GM23338 (cell line): ENCODE measurements around the gene CYP4F3. TPM values are rescaled to one million over a fixed set of nuclear protein-coding genes. Genes with fewer than 3 reads are reported as not detected.

Source experiments
- ATAC-seq: fragments of 200-7000 bp; cut with Tn5 transposase; 3 replicates; pipeline ENCODE4 v1.9.1; 2020
- DNase-seq: peaks from one replicate; pipeline ENCODE4 v3.0.0-alpha.2; 2015; ENCODE audit warnings: low spot score
- H2AFZ ChIP-seq: fragments of 200-600 bp; sonication (generic); 2 replicates; pipeline ENCODE4 v1.8.0; 2016; ENCODE audit warnings: antibody characterized with exemption, mild to moderate bottlenecking, moderate library complexity
- H3F3A ChIP-seq: fragments of 200-600 bp; sonication (generic); replicated peaks from 2 replicates; pipeline ENCODE4 v1.8.0; 2017; ENCODE audit warnings: antibody characterized with exemption, mixed run types, low read depth
- H3K27ac ChIP-seq: fragments of 200-600 bp; sonication (generic); 2 replicates; pipeline ENCODE4 v1.6.1; 2016; ENCODE audit warnings: low read depth
- H3K27me3 ChIP-seq: fragments of 200-600 bp; sonication (generic); 2 replicates; pipeline ENCODE4 v1.8.0; 2016; ENCODE audit warnings: mild to moderate bottlenecking, mixed run types, moderate library complexity; ENCODE audit not compliant: insufficient read depth
- H3K36me3 ChIP-seq: fragments of 200-600 bp; sonication (generic); 2 replicates; pipeline ENCODE4 v1.8.0; 2016; ENCODE audit warnings: mild to moderate bottlenecking; ENCODE audit not compliant: insufficient read depth
- H3K4me1 ChIP-seq: fragments of 200-600 bp; sonication (generic); 2 replicates; pipeline ENCODE4 v1.8.0; 2016; ENCODE audit warnings: mild to moderate bottlenecking, moderate library complexity; ENCODE audit not compliant: insufficient read depth
- H3K4me2 ChIP-seq: fragments of 200-600 bp; sonication (generic); 2 replicates; pipeline ENCODE4 v1.7.1; 2017; ENCODE audit warnings: mixed run types
- H3K4me3 ChIP-seq: fragments of 200-600 bp; sonication (generic); 2 replicates; pipeline ENCODE4 v1.6.1; 2016; ENCODE audit warnings: mixed run types
- H3K79me2 ChIP-seq: fragments of 200-600 bp; sonication (generic); replicated peaks from 2 replicates; pipeline ENCODE4 v1.8.0; 2017; ENCODE audit warnings: mild to moderate bottlenecking; ENCODE audit not compliant: insufficient read depth
- H3K9me2 ChIP-seq: fragments of 200-600 bp; sonication (generic); 2 replicates; pipeline ENCODE4 v1.8.0; 2017; ENCODE audit not compliant: insufficient read depth
- H4K20me1 ChIP-seq: fragments of 200-600 bp; sonication (generic); replicated peaks from 2 replicates; pipeline ENCODE4 v1.8.0; 2017; ENCODE audit warnings: mild to moderate bottlenecking; ENCODE audit not compliant: insufficient read depth
- H3K27ac Mint-ChIP-seq: 2 replicates; pipeline ENCODE4 v1.8.0; 2020; ENCODE audit warnings: inconsistent platforms, mild to moderate bottlenecking, moderate library complexity, mixed read lengths
- H3K27me3 Mint-ChIP-seq: 3 replicates; pipeline ENCODE4 v1.8.0; 2022; ENCODE audit warnings: low read depth, mild to moderate bottlenecking, moderate library complexity, mixed read lengths, inconsistent platforms; ENCODE audit not compliant: insufficient read depth, poor library complexity
- H3K36me3 Mint-ChIP-seq: 3 replicates; pipeline ENCODE4 v1.8.0; 2021; ENCODE audit warnings: low read depth, mild to moderate bottlenecking, inconsistent platforms, moderate library complexity, mixed read lengths
- H3K4me1 Mint-ChIP-seq: 3 replicates; pipeline ENCODE4 v1.8.0; 2020; ENCODE audit warnings: mild to moderate bottlenecking, inconsistent platforms, mixed read lengths
- H3K4me3 Mint-ChIP-seq: 3 replicates; pipeline ENCODE4 v1.8.0; 2021; ENCODE audit warnings: moderate library complexity, mild to moderate bottlenecking, inconsistent platforms, mixed read lengths
- H3K9me3 Mint-ChIP-seq: 3 replicates; pipeline ENCODE4 v1.8.0; 2020; ENCODE audit warnings: moderate library complexity, mild to moderate bottlenecking, inconsistent platforms, mixed read lengths
- CREB1 ChIP-seq: fragments of 250-450 bp; sonication (Bioruptor Pico); IDR thresholded peaks from 2 replicates; pipeline ENCODE4 v1.5.0; 2020; ENCODE audit warnings: low read depth, mild to moderate bottlenecking, moderate library complexity
- ETS1 ChIP-seq: IDR thresholded peaks from 2 replicates; pipeline ENCODE4 v1.6.1; 2016; ENCODE audit warnings: antibody characterized with exemption
- EZH2 ChIP-seq: fragments of 200-600 bp; sonication (generic); IDR thresholded peaks from one replicate; pipeline ENCODE4 v1.8.0; 2017; ENCODE audit warnings: antibody characterized with exemption, mild to moderate bottlenecking, low read depth; ENCODE audit not compliant: unreplicated experiment
- JUNB ChIP-seq: IDR thresholded peaks from one replicate; pipeline ENCODE4 v1.6.1; 2016; ENCODE audit warnings: antibody characterized with exemption; ENCODE audit not compliant: unreplicated experiment
- NANOG ChIP-seq: IDR thresholded peaks from 2 replicates; pipeline ENCODE4 v1.6.1; 2016; ENCODE audit warnings: antibody characterized with exemption, borderline replicate concordance
- POLR2AphosphoS5 ChIP-seq: IDR thresholded peaks from 2 replicates; pipeline ENCODE4 v1.6.1; 2016; ENCODE audit warnings: antibody characterized with exemption, low read depth
- REST ChIP-seq: IDR thresholded peaks from one replicate; pipeline ENCODE4 v1.6.1; 2018; ENCODE audit warnings: antibody characterized with exemption; ENCODE audit not compliant: unreplicated experiment
- STAT1 ChIP-seq: IDR thresholded peaks from one replicate; pipeline ENCODE4 v1.6.1; 2016; ENCODE audit warnings: antibody characterized with exemption; ENCODE audit not compliant: unreplicated experiment
- ZNF114 ChIP-seq: fragments of 250-450 bp; sonication (Bioruptor Pico); IDR thresholded peaks from 2 replicates; pipeline ENCODE4 v1.5.0; 2020; ENCODE audit warnings: mild to moderate bottlenecking, moderate library complexity
- ZNF331 ChIP-seq: fragments of 250-450 bp; sonication (Bioruptor Pico); IDR thresholded peaks from 2 replicates; pipeline ENCODE4 v1.5.0; 2020; ENCODE audit warnings: low read depth, mild to moderate bottlenecking, moderate library complexity
- polyA plus RNA-seq: library from polyadenylated mRNA; unstranded; fragments of >200 nt; fragmentation: Nextera tagmentation; extraction: Ambion mirVana; gene quantifications from 2 replicates; pipeline ENCODE4 v1.2.1, GENCODE V29; 2016
- total RNA-seq: library from RNA; depleted of rRNA; stranded (reverse); fragments of >200 nt; shearing (Covaris generic); gene quantifications from 2 replicates; pipeline ENCODE4 v1.2.3, GENCODE V29; 2014

The CYP4F3 gene
- total and polyA plus RNA-seq, 2 experiments from 2014 or later: not detected

GRCh38 chr19:15613338-15613737, 27.4 kb upstream of the CYP4F3 start (continued):
- TF ChIP-seq CREB1 (CRISPR knock-in tag) (no peak), ETS1 (no peak), REST (no peak), ZNF331 (CRISPR knock-in tag) (no peak), STAT1 (no peak)

GRCh38 chr19:15614507-15615379, 26.0 kb upstream of the CYP4F3 start, which contains the start of gene CYP4F8:
Gene CYP4F8 (plus strand): TSS chr19:15615218. CDS start chr19:15615617, 399 bp downstream.
- H3K27me3 Mint-ChIP-seq: peaks cover 8% of the 10 kb centered on the region
- ATAC-seq: no peak
- H3K4me1 Mint-ChIP-seq: no peaks in the 10 kb centered on the region; the same call in 2 of the 3 replicates
- H3K4me1 ChIP-seq: no peaks in the 10 kb centered on the region
- H3K27ac ChIP-seq: no peak within 1 kb of the TSS
- H3K27me3 ChIP-seq: no peaks in the 10 kb centered on the region
- H3F3A ChIP-seq: no peaks in the 10 kb centered on the region
- H2AFZ ChIP-seq: no peak within 1 kb of the TSS
- H3K27ac Mint-ChIP-seq: no peak within 1 kb of the TSS
- H4K20me1 ChIP-seq: no peaks in the 10 kb centered on the region
- TF ChIP-seq STAT1: no peak
- TF ChIP-seq NANOG: no peak
- TF ChIP-seq EZH2: no peak
- no peak for TF ChIP-seq JUNB
- TF ChIP-seq ZNF114 (CRISPR knock-in tag): no peak
- no peak for TF ChIP-seq POLR2AphosphoS5
- no peaks in the 10 kb centered on the region for H3K9me2 ChIP-seq
- H3K36me3 Mint-ChIP-seq: peaks cover 39% of the 10 kb centered on the region
- DNase-seq: no peak
- H3K79me2 ChIP-seq: no peaks in the 10 kb centered on the region
- peaks cover 99% of the 10 kb centered on the region for H3K9me3 Mint-ChIP-seq
- H3K36me3 ChIP-seq: no peaks in the 10 kb centered on the region
- no peak within 1 kb of the TSS for H3K4me2 ChIP-seq
- H3K4me3 Mint-ChIP-seq: no peak within 1 kb of the TSS
- no peak within 1 kb of the TSS for H3K4me3 ChIP-seq
